GM12891 (cell line): ENCODE results near the gene PEA15.

Source experiments
- DNase-seq: peaks from one replicate; pipeline ENCODE4 v3.0.0; 2011; ENCODE audit warnings: low spot score; ENCODE audit not compliant: insufficient read length
- FAIRE-seq: peaks from 2 replicates; lab custom pipeline; 2011; peaks lifted over from hg19 to GRCh38; lab: Jason Lieb, UNC
- PAX5 ChIP-seq: IDR thresholded peaks from 2 replicates; pipeline ENCODE4 v1.6.1; 2011; ENCODE audit warnings: low read length, moderate library complexity, mild to moderate bottlenecking; ENCODE audit not compliant: insufficient read depth, severe bottlenecking
- POLR2A ChIP-seq: IDR thresholded peaks from 2 replicates; pipeline ENCODE4 v1.6.1; 2011; ENCODE audit warnings: low read depth, low read length, control low read depth
- POLR2AphosphoS5 ChIP-seq: IDR thresholded peaks from 2 replicates; pipeline ENCODE4 v1.6.1; 2011; ENCODE audit warnings: low read depth, low read length, control low read depth
- POU2F2 ChIP-seq: IDR thresholded peaks from 2 replicates; pipeline ENCODE4 v1.6.1; 2011; ENCODE audit warnings: low read depth, mild to moderate bottlenecking, control low read depth, low read length, moderate library complexity
- SPI1 ChIP-seq: IDR thresholded peaks from 2 replicates; pipeline ENCODE4 v1.6.1; 2011; ENCODE audit warnings: low read depth, low read length, control low read depth
- TAF1 ChIP-seq: IDR thresholded peaks from 2 replicates; pipeline ENCODE4 v1.6.1; 2011; ENCODE audit warnings: low read depth, low read length, control low read depth

The PEA15 gene

GRCh38 chr1:160193091-160193819 is 11.9 kb upstream of the PEA15 start:
- DNase-seq (peak; percentile 55), FAIRE-seq (peak; percentile 88)
- TF ChIP-seq SPI1 (no peak), POLR2AphosphoS5 (no peak), POLR2A (no peak), PAX5 (peak; percentile 15), TAF1 (no peak), POU2F2 (peak; percentile 86; the same call in 1 of the 2 replicates)

GRCh38 chr1:160193832-160194736 is 11.1 kb upstream of the PEA15 start:
- DNase-seq (no peak), FAIRE-seq (peak; percentile 87)
- TF ChIP-seq POU2F2 (no peak), POLR2A (no peak), PAX5 (no peak), SPI1 (no peak), POLR2AphosphoS5 (no peak), TAF1 (no peak)

- TF ChIP-seq POLR2AphosphoS5 (no peak), POLR2A (no peak), PAX5 (no peak), POU2F2 (no peak), SPI1 (no peak)
- DNase-seq (no peak), FAIRE-seq (no peak)
Observed at GRCh38 chr1:160194737-160195059, 10.5 kb upstream of the PEA15 start.

- no peak for FAIRE-seq
- TF ChIP-seq POLR2A (no peak), PAX5 (no peak), POLR2AphosphoS5 (no peak), TAF1 (no peak), POU2F2 (no peak), SPI1 (no peak)
- DNase-seq, result no peak
Observed at GRCh38 chr1:160196143-160196542, 9.0 kb upstream of the PEA15 start.

- DNase-seq (no peak), FAIRE-seq (no peak)
- TF ChIP-seq POLR2AphosphoS5, result no peak
- TF ChIP-seq PAX5, result no peak
- TF ChIP-seq SPI1, result no peak
- no peak for TF ChIP-seq TAF1
- TF ChIP-seq POLR2A, result no peak
- TF ChIP-seq POU2F2, result no peak
Observed at GRCh38 chr1:160197231-160197630, 8.0 kb upstream of the PEA15 start.

- no peak for FAIRE-seq
- TF ChIP-seq POLR2AphosphoS5 (no peak), SPI1 (no peak), POU2F2 (no peak), POLR2A (no peak), TAF1 (no peak), PAX5 (no peak)
- no peak for DNase-seq
Observed at GRCh38 chr1:160200786-160201185, 4.4 kb upstream of the PEA15 start.

GRCh38 chr1:160204526-160205241 is 500 bp upstream of the PEA15 start:
- TF ChIP-seq POLR2A (no peak; the same call in 1 of the 2 replicates), SPI1 (peak; percentile 95)
- peak; percentile 33 for DNase-seq
- FAIRE-seq, result peak; percentile 90

- TF ChIP-seq TAF1 (no peak), POLR2A (no peak), POLR2AphosphoS5 (no peak), POU2F2 (no peak), SPI1 (no peak), PAX5 (no peak)
- DNase-seq (peak; percentile 56), FAIRE-seq (peak; percentile 80)
Observed at GRCh38 chr1:160206036-160206389, 829 bp downstream of the PEA15 start.
